Measurements from ENCODE around the gene DLG1.

DNA sequence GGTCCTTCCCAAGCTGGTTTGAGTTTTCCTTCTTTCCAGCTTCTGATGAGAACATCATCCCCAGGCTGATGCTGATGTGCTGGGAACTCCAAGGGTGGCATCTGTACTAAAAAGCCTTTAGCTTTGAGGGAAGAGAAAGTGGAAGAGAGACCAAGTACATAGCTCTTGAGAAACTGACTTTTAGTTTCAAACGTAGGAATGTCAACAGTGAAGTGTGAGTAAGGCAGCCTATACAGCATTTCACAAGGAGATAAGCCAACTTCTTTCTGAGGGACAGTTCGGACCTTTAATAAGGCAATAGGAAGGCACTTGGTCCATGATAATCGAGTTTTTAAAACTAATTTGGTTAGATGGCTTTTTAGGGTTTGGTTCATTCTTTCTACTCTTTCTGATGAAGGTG is 53.7 kb downstream of the DLG1 start:
- TF ChIP-seq, protein P1, sequence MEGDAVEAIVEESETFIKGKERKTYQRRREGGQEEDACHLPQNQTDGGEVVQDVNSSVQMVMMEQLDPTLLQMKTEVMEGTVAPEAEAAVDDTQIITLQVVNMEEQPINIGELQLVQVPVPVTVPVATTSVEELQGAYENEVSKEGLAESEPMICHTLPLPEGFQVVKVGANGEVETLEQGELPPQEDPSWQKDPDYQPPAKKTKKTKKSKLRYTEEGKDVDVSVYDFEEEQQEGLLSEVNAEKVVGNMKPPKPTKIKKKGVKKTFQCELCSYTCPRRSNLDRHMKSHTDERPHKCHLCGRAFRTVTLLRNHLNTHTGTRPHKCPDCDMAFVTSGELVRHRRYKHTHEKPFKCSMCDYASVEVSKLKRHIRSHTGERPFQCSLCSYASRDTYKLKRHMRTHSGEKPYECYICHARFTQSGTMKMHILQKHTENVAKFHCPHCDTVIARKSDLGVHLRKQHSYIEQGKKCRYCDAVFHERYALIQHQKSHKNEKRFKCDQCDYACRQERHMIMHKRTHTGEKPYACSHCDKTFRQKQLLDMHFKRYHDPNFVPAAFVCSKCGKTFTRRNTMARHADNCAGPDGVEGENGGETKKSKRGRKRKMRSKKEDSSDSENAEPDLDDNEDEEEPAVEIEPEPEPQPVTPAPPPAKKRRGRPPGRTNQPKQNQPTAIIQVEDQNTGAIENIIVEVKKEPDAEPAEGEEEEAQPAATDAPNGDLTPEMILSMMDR (IDR thresholded peaks at IDR 0.05) = no peak
- TF ChIP-seq POLR2AphosphoS5 (IDR thresholded peaks at IDR 0.05; ENCODE audit: insufficient read depth in 1 of 2, low read depth in 1 of 2) (no peak), POLR2A (IDR thresholded peaks at IDR 0.05) (no peak)
